HS-5 (cell line): Measurements from ENCODE around the gene DSCAML1.
"Not testable (repeated sequence)": the region's sequence is repeated elsewhere in the genome, so short reads cannot be mapped to it uniquely, and the experiment has no call there.

Source experiments
- DNase-seq: peaks from one replicate; pipeline ENCODE4 v3.0.0-alpha.2; 2012; ENCODE audit warnings: low read depth

The DSCAML1 gene

GRCh38 chr11:117794772-117795629, 2.0 kb downstream of the DSCAML1 start:
- DNase-seq, result no peak

- no peak for DNase-seq
Measured at GRCh38 chr11:117794135-117794534, 2.9 kb downstream of the DSCAML1 start.

- DNase-seq, result no peak
Measured at GRCh38 chr11:117793583-117793982, 3.4 kb downstream of the DSCAML1 start.

GRCh38 chr11:117792992-117793391, 4.0 kb downstream of the DSCAML1 start:
- no peak for DNase-seq

- DNase-seq, result no peak
Measured at GRCh38 chr11:117792241-117792640, 4.8 kb downstream of the DSCAML1 start.

GRCh38 chr11:117790279-117790678, 6.7 kb downstream of the DSCAML1 start:
- no peak for DNase-seq

- no peak for DNase-seq
Measured at GRCh38 chr11:117789241-117789640, 7.8 kb downstream of the DSCAML1 start.

- no peak for DNase-seq
Measured at GRCh38 chr11:117786135-117786870, 10.7 kb downstream of the DSCAML1 start.

- DNase-seq, result no peak
Measured at GRCh38 chr11:117782101-117782500, 14.9 kb downstream of the DSCAML1 start.

GRCh38 chr11:117781627-117782026, 15.4 kb downstream of the DSCAML1 start:
- DNase-seq, result no peak

GRCh38 chr11:117780456-117780855, 16.6 kb downstream of the DSCAML1 start:
- no peak for DNase-seq

GRCh38 chr11:117774553-117774952, 22.5 kb downstream of the DSCAML1 start:
- no peak for DNase-seq

GRCh38 chr11:117772360-117772759, 24.7 kb downstream of the DSCAML1 start:
- no peak for DNase-seq

GRCh38 chr11:117771841-117772240, 25.2 kb downstream of the DSCAML1 start:
- no peak for DNase-seq

GRCh38 chr11:117771197-117771596, 25.8 kb downstream of the DSCAML1 start:
- no peak for DNase-seq

GRCh38 chr11:117770061-117770460, 27.0 kb downstream of the DSCAML1 start:
- DNase-seq, result no peak

- DNase-seq, result no peak
Measured at GRCh38 chr11:117769533-117769932, 27.5 kb downstream of the DSCAML1 start.

- DNase-seq, result no peak
Measured at GRCh38 chr11:117768506-117768905, 28.5 kb downstream of the DSCAML1 start.

- no peak for DNase-seq
Measured at GRCh38 chr11:117767071-117767470, 29.9 kb downstream of the DSCAML1 start.

GRCh38 chr11:117766576-117766975, 30.4 kb downstream of the DSCAML1 start:
- no peak for DNase-seq

- no peak for DNase-seq
Measured at GRCh38 chr11:117766026-117766425, 31.0 kb downstream of the DSCAML1 start.

- no peak for DNase-seq
Measured at GRCh38 chr11:117765068-117765467, 31.9 kb downstream of the DSCAML1 start.

GRCh38 chr11:117763465-117763864, 33.6 kb downstream of the DSCAML1 start:
- not testable (repeated sequence) for DNase-seq
